K562 (cell line): ENCODE results near the gene ZNF547. TPM values are rescaled to one million over a fixed set of nuclear protein-coding genes. Genes with fewer than 3 reads are reported as not detected.

Experiments used
- ADNP ChIP-seq: fragments of 200-800 bp; sonication (Bioruptor generic); IDR thresholded peaks from 2 replicates; pipeline ENCODE4 v1.6.1; 2016; ENCODE audit warnings: missing genetic modification characterization, missing compliant biosample characterization
- CREM ChIP-seq: IDR thresholded peaks from 2 replicates; pipeline ENCODE4 v1.6.1; 2014; ENCODE audit warnings: antibody characterized with exemption, low read depth
- CTBP1 ChIP-seq: fragments of 450-650 bp; IDR thresholded peaks from 2 replicates; pipeline ENCODE4 v1.6.1; 2016; ENCODE audit warnings: borderline replicate concordance
- FOSL1 ChIP-seq: fragments of 200-800 bp; sonication (Bioruptor generic); conservative IDR thresholded peaks from 2 replicates; pipeline ENCODE4 v1.6.1; 2016; ENCODE audit warnings: missing genetic modification characterization, missing compliant biosample characterization
- HMBOX1 ChIP-seq: sonication (generic); IDR thresholded peaks from 2 replicates; pipeline ENCODE4 v1.6.1; 2016
- KLF1 ChIP-seq: fragments of 450-650 bp; IDR thresholded peaks from 2 replicates; pipeline ENCODE4 v1.6.1; 2016; ENCODE audit warnings: missing genetic modification characterization, missing compliant biosample characterization
- NR2C1 ChIP-seq, 2 experiments: fragments of 450-650 bp; IDR thresholded peaks; 2 replicates each; pipeline ENCODE4 v1.6.1; 2017; ENCODE audit warnings: mild to moderate bottlenecking in 2 of 2, antibody characterized with exemption in 1 of 2, inconsistent platforms in 1 of 2, missing compliant biosample characterization in 1 of 2, missing genetic modification characterization in 1 of 2
- RB1 ChIP-seq: fragments of 450-650 bp; IDR thresholded peaks from 2 replicates; pipeline ENCODE4 v1.6.1; 2017; ENCODE audit warnings: low read depth, mild to moderate bottlenecking
- SMAD3 ChIP-seq: fragments of 450-650 bp; formaldehyde crosslinking; conservative IDR thresholded peaks from 2 replicates; pipeline ENCODE4 v1.4.0; 2020; ENCODE audit warnings: mild to moderate bottlenecking
- SNAPC5 ChIP-seq: fragments of 250-450 bp; sonication (Bioruptor Pico); IDR thresholded peaks from 2 replicates; pipeline ENCODE4 v1.8.0; 2021; ENCODE audit warnings: moderate library complexity, mild to moderate bottlenecking, inconsistent platforms
- TEAD2 ChIP-seq: fragments of 450-650 bp; IDR thresholded peaks from 2 replicates; pipeline ENCODE4 v1.6.1; 2016; ENCODE audit warnings: missing genetic modification characterization, control low read depth, missing compliant biosample characterization
- TEAD4 ChIP-seq, 2 experiments: sonication (generic) in 1 of 2; formaldehyde crosslinking in 1 of 2; IDR thresholded peaks; 2 replicates each; pipeline versions ENCODE4 v1.6.1 to v1.8.0; 2012 to 2022; ENCODE audit warnings: borderline replicate concordance in 1 of 2, inconsistent platforms in 1 of 2, low read length in 1 of 2, mild to moderate bottlenecking in 1 of 2, missing genetic modification reagents in 1 of 2
- ZBTB7A ChIP-seq: IDR thresholded peaks from 2 replicates; pipeline ENCODE4 v1.6.1; 2011; ENCODE audit warnings: low read depth, mild to moderate bottlenecking, low read length, moderate library complexity, borderline replicate concordance; ENCODE audit not compliant: control insufficient read depth
- ZNF431 ChIP-seq: sonication (generic); formaldehyde crosslinking; IDR thresholded peaks from 2 replicates; pipeline ENCODE4 v1.8.0; 2022; ENCODE audit warnings: mild to moderate bottlenecking, missing genetic modification reagents
- ZNF518B ChIP-seq: fragments of 250-450 bp; sonication (Bioruptor Pico); IDR thresholded peaks from 2 replicates; pipeline ENCODE4 v1.5.0; 2021; ENCODE audit warnings: mild to moderate bottlenecking, moderate library complexity
- ZNF639 ChIP-seq, 2 experiments: fragments of 200-800 bp in 1 of 2; sonication (Bioruptor generic) in 1 of 2; sonication (generic) in 1 of 2; formaldehyde crosslinking in 1 of 2; IDR thresholded peaks in 1 of 2; conservative IDR thresholded peaks in 1 of 2; 2 replicates each; pipeline versions ENCODE4 v1.5.0 to v1.6.1; 2016 to 2020; ENCODE audit warnings: missing compliant biosample characterization in 1 of 2, missing genetic modification characterization in 1 of 2, missing genetic modification reagents in 1 of 2
- polyA plus RNA-seq, 8 experiments: library from polyadenylated mRNA; depleted of rRNA in 4 of 8; stranded (reverse) in 5 of 8; unstranded in 3 of 8; fragments of >200 nt; fragmentation: Nextera tagmentation in 2 of 8; fragmentation: Illumina TruSeq in 1 of 8; extraction: Ambion mirVana in 2 of 8; extraction: Trizol in 1 of 8; gene quantifications; 2 replicates each; pipeline versions ENCODE4 v1.2.1 to v1.2.3, GENCODE V29; 2011 to 2014; ENCODE audit warnings: inconsistent platforms in 1 of 8, missing spikeins in 1 of 8
- total RNA-seq, 7 experiments: library from RNA; depleted of rRNA in 6 of 7; stranded (reverse); fragments of >200 nt in 6 of 7; fragmentation: Illumina TruSeq in 2 of 7; extraction: Trizol in 2 of 7; gene quantifications; 2 replicates each; pipeline versions ENCODE4 v1.2.1 to v1.2.3, GENCODE V29; 2011 to 2021; ENCODE audit warnings: low replicate concordance in 1 of 7
- TF ChIP-seq, protein P1 (sequence below): conservative IDR thresholded peaks from 2 replicates; pipeline ENCODE4 v1.6.1; 2011; ENCODE audit warnings: low read depth, mild to moderate bottlenecking, low read length; ENCODE audit not compliant: control insufficient read depth

ZNF547 gene
- total and polyA plus RNA-seq, 9 of the 15 experiments (the other 6 are each of a cell fraction or from before 2014, with no cell fraction given): 0.03 to 0.96 (median 0.30) TPM

- TF ChIP-seq TEAD4 (IDR thresholded peaks at IDR 0.05; ENCODE audit: low read length) (no peak), TEAD4 (CRISPR knock-in tag; IDR thresholded peaks at IDR 0.05; ENCODE audit: borderline replicate concordance) (no peak), RB1 (no peak; the same call in 1 of the 2 replicates), NR2C1 (IDR thresholded peaks at IDR 0.05) (peak; percentile 82), NR2C1 (tag; IDR thresholded peaks at IDR 0.05) (peak; percentile 91), ADNP (tag) (no peak), SNAPC5 (no peak), TEAD2 (tag) (no peak), ZBTB7A (no peak), CTBP1 (peak; percentile 26; the same call in 1 of the 2 replicates), CREM (peak; percentile 93), ZNF431 (no peak), KLF1 (no peak), FOSL1 (no peak), ZNF639 (CRISPR knock-in tag; conservative IDR thresholded peaks at IDR 0.05 in 1 of 2, IDR thresholded peaks at IDR 0.05 in 1 of 2) (no peak), SMAD3 (CRISPR knock-in tag) (no peak), HMBOX1 (no peak), ZNF518B (no peak)
- TF ChIP-seq, protein P1, sequence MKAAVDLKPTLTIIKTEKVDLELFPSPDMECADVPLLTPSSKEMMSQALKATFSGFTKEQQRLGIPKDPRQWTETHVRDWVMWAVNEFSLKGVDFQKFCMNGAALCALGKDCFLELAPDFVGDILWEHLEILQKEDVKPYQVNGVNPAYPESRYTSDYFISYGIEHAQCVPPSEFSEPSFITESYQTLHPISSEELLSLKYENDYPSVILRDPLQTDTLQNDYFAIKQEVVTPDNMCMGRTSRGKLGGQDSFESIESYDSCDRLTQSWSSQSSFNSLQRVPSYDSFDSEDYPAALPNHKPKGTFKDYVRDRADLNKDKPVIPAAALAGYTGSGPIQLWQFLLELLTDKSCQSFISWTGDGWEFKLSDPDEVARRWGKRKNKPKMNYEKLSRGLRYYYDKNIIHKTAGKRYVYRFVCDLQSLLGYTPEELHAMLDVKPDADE: peak; percentile 72
These were observed 47.7 kb downstream of the ZNF547 start, which contains the start of gene ZNF17 (continued) for GRCh38 chr19:57410877-57411671.
